ENCODE results near the gene PPT2.

DNA sequence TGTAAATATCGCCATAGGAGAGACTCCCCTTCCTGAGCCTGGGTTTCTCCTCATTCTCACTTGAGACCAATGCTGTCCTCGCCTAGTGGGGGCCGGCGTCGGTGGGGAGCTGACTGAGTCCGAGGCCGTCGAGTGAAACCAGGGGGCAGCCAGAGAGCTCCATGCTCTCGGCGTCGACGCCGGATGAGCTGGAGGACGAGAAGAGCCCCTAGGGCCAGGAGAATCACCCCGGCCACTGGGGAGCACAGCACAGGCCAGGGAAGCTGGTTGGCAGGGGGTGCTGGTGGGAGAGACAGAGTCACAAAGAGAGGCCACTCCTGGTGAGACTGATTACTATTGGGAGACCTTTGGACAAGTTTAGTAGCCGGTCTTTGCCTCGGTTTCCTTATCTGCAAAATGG is 44.9 kb downstream of the PPT2 start:
- TF ChIP-seq, protein P1, sequence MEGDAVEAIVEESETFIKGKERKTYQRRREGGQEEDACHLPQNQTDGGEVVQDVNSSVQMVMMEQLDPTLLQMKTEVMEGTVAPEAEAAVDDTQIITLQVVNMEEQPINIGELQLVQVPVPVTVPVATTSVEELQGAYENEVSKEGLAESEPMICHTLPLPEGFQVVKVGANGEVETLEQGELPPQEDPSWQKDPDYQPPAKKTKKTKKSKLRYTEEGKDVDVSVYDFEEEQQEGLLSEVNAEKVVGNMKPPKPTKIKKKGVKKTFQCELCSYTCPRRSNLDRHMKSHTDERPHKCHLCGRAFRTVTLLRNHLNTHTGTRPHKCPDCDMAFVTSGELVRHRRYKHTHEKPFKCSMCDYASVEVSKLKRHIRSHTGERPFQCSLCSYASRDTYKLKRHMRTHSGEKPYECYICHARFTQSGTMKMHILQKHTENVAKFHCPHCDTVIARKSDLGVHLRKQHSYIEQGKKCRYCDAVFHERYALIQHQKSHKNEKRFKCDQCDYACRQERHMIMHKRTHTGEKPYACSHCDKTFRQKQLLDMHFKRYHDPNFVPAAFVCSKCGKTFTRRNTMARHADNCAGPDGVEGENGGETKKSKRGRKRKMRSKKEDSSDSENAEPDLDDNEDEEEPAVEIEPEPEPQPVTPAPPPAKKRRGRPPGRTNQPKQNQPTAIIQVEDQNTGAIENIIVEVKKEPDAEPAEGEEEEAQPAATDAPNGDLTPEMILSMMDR (IDR thresholded peaks at IDR 0.05; ENCODE audit: low read length), result no peak
- TF ChIP-seq EZH2 (optimal IDR thresholded peaks at IDR 0.05; ENCODE audit: low read depth, low read length), result no peak
